Measurements from ENCODE around the gene ADD3.

GRCh38 chr10:109998513-109998912, 9.3 kb upstream of the ADD3 start:
- TF ChIP-seq POLR2A (IDR thresholded peaks at IDR 0.05; ENCODE audit: low read depth, low read length) (no peak), POLR2AphosphoS5 (IDR thresholded peaks at IDR 0.05; ENCODE audit: low read depth, low read length) (no peak), SPI1 (IDR thresholded peaks at IDR 0.05; ENCODE audit: low read depth, low read length) (no peak), TAF1 (IDR thresholded peaks at IDR 0.05; ENCODE audit: low read depth, low read length) (no peak), PAX5 (IDR thresholded peaks at IDR 0.05; ENCODE audit: insufficient read depth, low read length, severe bottlenecking) (no peak)
